GM21526 (cell line): ENCODE measurements around the gene FBXO30.

Experiments used
- ATAC-seq: cut with Tn5 transposase; IDR thresholded peaks from one replicate; pipeline ENCODE4 v1.9.1; 2021; ENCODE audit warnings: moderate library complexity; ENCODE audit not compliant: unreplicated experiment, low FRiP score

The FBXO30 gene

GRCh38 chr6:145818796-145819195, 4.2 kb upstream of the FBXO30 start:
- no peak for ATAC-seq

- no peak for ATAC-seq
Measured at GRCh38 chr6:145816392-145816791, 1.8 kb upstream of the FBXO30 start.

GRCh38 chr6:145815309-145816274, 997 bp upstream of the FBXO30 start:
- ATAC-seq: peak; percentile 4

- ATAC-seq: peak; percentile 13
Measured at GRCh38 chr6:145814035-145814500, 527 bp downstream of the FBXO30 start.

GRCh38 chr6:145813285-145814034, 1.1 kb downstream of the FBXO30 start:
- ATAC-seq: no peak

GRCh38 chr6:145811741-145812140, 2.9 kb downstream of the FBXO30 start:
- no peak for ATAC-seq

- ATAC-seq: no peak
Measured at GRCh38 chr6:145809785-145810184, 4.8 kb downstream of the FBXO30 start.

- peak; percentile 90 for ATAC-seq
Measured at GRCh38 chr6:145809211-145809610, 5.4 kb downstream of the FBXO30 start.

- ATAC-seq: no peak
Measured at GRCh38 chr6:145808239-145808638, 6.4 kb downstream of the FBXO30 start.

- no peak for ATAC-seq
Measured at GRCh38 chr6:145802141-145802540, 12.5 kb downstream of the FBXO30 start.

- ATAC-seq: no peak
Measured at GRCh38 chr6:145801021-145801420, 13.6 kb downstream of the FBXO30 start.

GRCh38 chr6:145798530-145798929, 16.1 kb downstream of the FBXO30 start:
- no peak for ATAC-seq

GRCh38 chr6:145789443-145789842, 25.2 kb downstream of the FBXO30 start:
- no peak for ATAC-seq

- no peak for ATAC-seq
Measured at GRCh38 chr6:145787688-145788087, 26.9 kb downstream of the FBXO30 start.

GRCh38 chr6:145784683-145785082, 29.9 kb downstream of the FBXO30 start:
- peak; percentile 59 for ATAC-seq

GRCh38 chr6:145783796-145784195, 30.8 kb downstream of the FBXO30 start:
- ATAC-seq: no peak

GRCh38 chr6:145772846-145773245, 41.7 kb downstream of the FBXO30 start:
- no peak for ATAC-seq

GRCh38 chr6:145765449-145765848, 49.1 kb downstream of the FBXO30 start:
- no peak for ATAC-seq

GRCh38 chr6:145763742-145764141, 50.9 kb downstream of the FBXO30 start:
- no peak for ATAC-seq

- ATAC-seq: peak; percentile 63
Measured at GRCh38 chr6:145761584-145761983, 53.0 kb downstream of the FBXO30 start.

GRCh38 chr6:145758113-145758512, 56.5 kb downstream of the FBXO30 start:
- ATAC-seq: no peak
